Measurements from ENCODE around the gene GUCA1A.

- TF ChIP-seq CTCF (IDR thresholded peaks at IDR 0.05; ENCODE audit: low read depth, low read length) (no peak), EZH2phosphoT487 (IDR thresholded peaks at IDR 0.05; ENCODE audit: low read depth) (no peak)
Observed at GRCh38 chr6:42125663-42126062, 47.5 kb upstream of the GUCA1A start.

All from OCI-LY3 (cell line).